Right lung (tissue), 5 donors: ENCODE measurements around the gene ANK3. TPM values are rescaled to one million over a fixed set of nuclear protein-coding genes. Genes with fewer than 3 reads are reported as not detected.
"Not testable (repeated sequence)": the region's sequence is repeated elsewhere in the genome, so short reads cannot be mapped to it uniquely, and the experiment has no call there.

Experiments used
- DNase-seq, 2 donors: peaks; one replicate each; pipeline ENCODE4 v3.0.0-alpha.2; 2013
- polyA plus RNA-seq, 5 donors: library from polyadenylated mRNA; unstranded; fragments of 120-200 nt; gene quantifications; one replicate each; pipeline versions ENCODE4 v1.2.1 to v1.2.3, GENCODE V29; 2013; ENCODE audit warnings: inconsistent platforms in 1 of 5, low replicate concordance in 1 of 5; ENCODE audit not compliant: insufficient read length in 5 of 5, insufficient read depth in 1 of 5

The ANK3 gene
- polyA plus RNA-seq, 5 donors = 18.1 to 35.4 (median 30.9) TPM

GRCh38 chr10:60311821-60312220, 77.9 kb downstream of the ANK3 start:
- DNase-seq = no peak

- no peak for DNase-seq
Measured at GRCh38 chr10:60310740-60311139, 78.9 kb downstream of the ANK3 start.

GRCh38 chr10:60309891-60310290, 79.8 kb downstream of the ANK3 start:
- no peak for DNase-seq

GRCh38 chr10:60309371-60309770, 80.3 kb downstream of the ANK3 start:
- DNase-seq = no peak

GRCh38 chr10:60305380-60305892, 84.2 kb downstream of the ANK3 start:
- DNase-seq = no peak

- DNase-seq = no peak
Measured at GRCh38 chr10:60304829-60305379, 84.8 kb downstream of the ANK3 start.

GRCh38 chr10:60303778-60304177, 85.9 kb downstream of the ANK3 start:
- no peak for DNase-seq

- no peak for DNase-seq
Measured at GRCh38 chr10:60299961-60300883, 89.5 kb downstream of the ANK3 start.

GRCh38 chr10:60299390-60299778, 90.3 kb downstream of the ANK3 start:
- no peak for DNase-seq

GRCh38 chr10:60298408-60299389, 91.0 kb downstream of the ANK3 start:
- no peak for DNase-seq

GRCh38 chr10:60296073-60296472, 93.6 kb downstream of the ANK3 start:
- no peak for DNase-seq

GRCh38 chr10:60295028-60295937, 94.4 kb downstream of the ANK3 start:
- no peak for DNase-seq

GRCh38 chr10:60293581-60294175, 96.0 kb downstream of the ANK3 start:
- DNase-seq = peak in 1 of 2 donors; percentile 26

- DNase-seq = no peak
Measured at GRCh38 chr10:60292998-60293397, 96.7 kb downstream of the ANK3 start.

- not testable (repeated sequence) for DNase-seq
Measured at GRCh38 chr10:60292536-60292935, 97.1 kb downstream of the ANK3 start.

GRCh38 chr10:60291344-60291930, 98.2 kb downstream of the ANK3 start:
- no peak for DNase-seq

- no peak for DNase-seq
Measured at GRCh38 chr10:60290558-60290957, 99.1 kb downstream of the ANK3 start.

- no peak for DNase-seq
Measured at GRCh38 chr10:60289800-60290199, 99.9 kb downstream of the ANK3 start.

- no peak for DNase-seq
Measured at GRCh38 chr10:60288256-60288655, 101.4 kb downstream of the ANK3 start.

- DNase-seq = no peak
Measured at GRCh38 chr10:60286559-60286958, 103.1 kb downstream of the ANK3 start.
